Nephron (organoid): Measurements from ENCODE around the gene UBE2B.
A peak's percentile ranks its signal among the peaks of the same experiment; 100 is the strongest.

ENCODE experiments used
- H3K27ac Mint-ChIP-seq, 3 experiments: 2 replicates each; pipeline ENCODE4 v1.8.0; 2020; ENCODE audit warnings: mixed read lengths in 3 of 3, mild to moderate bottlenecking in 2 of 3, moderate library complexity in 1 of 3
- H3K27me3 Mint-ChIP-seq: 2 replicates; pipeline ENCODE4 v1.8.0; 2021; ENCODE audit warnings: low read depth, mild to moderate bottlenecking, moderate library complexity, mixed read lengths
- H3K36me3 Mint-ChIP-seq: 2 replicates; pipeline ENCODE4 v1.8.0; 2020; ENCODE audit warnings: low read depth, mixed read lengths
- H3K4me1 Mint-ChIP-seq: 2 replicates; pipeline ENCODE4 v1.8.0; 2020; ENCODE audit warnings: mixed read lengths
- H3K4me3 Mint-ChIP-seq, 3 experiments: 2 replicates each; pipeline ENCODE4 v1.8.0; 2020; ENCODE audit warnings: mild to moderate bottlenecking in 3 of 3, mixed read lengths in 3 of 3, moderate library complexity in 2 of 3
- H3K9me3 Mint-ChIP-seq: 2 replicates; pipeline ENCODE4 v1.8.0; 2020; ENCODE audit warnings: mixed read lengths
- TF ChIP-seq, protein P1 (sequence below), 3 experiments: fragments of 200-600 bp; sonication (generic); IDR thresholded peaks; one replicate each; pipeline ENCODE4 v1.5.0; 2021; ENCODE audit warnings: antibody characterized with exemption in 3 of 3; ENCODE audit not compliant: unreplicated experiment in 3 of 3

UBE2B gene

DNA sequence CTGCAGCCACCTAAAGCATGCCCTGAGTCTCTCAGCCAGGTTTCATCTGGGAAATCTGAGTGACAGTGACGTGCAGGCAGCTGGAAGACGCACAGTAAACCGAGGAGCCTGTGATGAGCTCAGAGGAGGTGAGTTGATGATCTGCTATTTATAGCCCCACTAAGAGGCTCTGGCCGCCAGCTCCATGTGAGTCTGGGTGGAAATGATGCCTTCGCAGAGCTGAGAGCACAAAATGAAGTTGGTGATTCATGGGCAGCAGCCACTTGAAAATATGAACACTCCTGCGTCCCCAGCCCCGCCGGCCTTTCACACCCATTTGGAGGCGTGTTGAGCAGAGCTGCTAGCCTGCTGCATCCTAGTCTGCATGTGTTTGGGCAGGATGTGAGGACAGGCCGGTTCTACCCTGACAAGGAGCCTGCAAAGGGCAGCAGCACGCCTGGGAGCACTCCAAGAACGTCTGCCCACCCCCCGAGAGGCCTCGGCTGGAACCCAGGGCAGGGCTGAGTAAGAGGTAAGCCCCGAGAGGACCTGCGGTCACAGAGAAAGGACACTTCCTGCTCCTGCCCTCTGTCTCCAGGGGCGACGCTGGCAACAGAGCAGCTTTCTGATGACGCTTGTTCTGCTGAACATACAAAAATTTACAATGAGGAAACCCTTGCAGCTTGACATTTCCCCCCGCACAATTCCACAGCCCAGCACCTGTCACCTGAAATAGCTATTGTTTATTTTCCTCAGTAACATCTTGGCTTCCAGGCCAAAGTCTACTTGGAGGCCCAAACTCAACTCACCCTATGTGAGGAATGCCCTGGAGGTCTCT is 65.4 kb downstream of the UBE2B start:
- H3K4me3 Mint-ChIP-seq = no peak overlapping the region
- H3K27me3 Mint-ChIP-seq = peaks cover 20% of the 10 kb centered on the region
- peak overlapping the region; percentile 35 to 66 (median 44) for H3K27ac Mint-ChIP-seq
- no peaks in the 10 kb centered on the region for H3K9me3 Mint-ChIP-seq
- no peaks in the 10 kb centered on the region for H3K36me3 Mint-ChIP-seq
- TF ChIP-seq, protein P1, sequence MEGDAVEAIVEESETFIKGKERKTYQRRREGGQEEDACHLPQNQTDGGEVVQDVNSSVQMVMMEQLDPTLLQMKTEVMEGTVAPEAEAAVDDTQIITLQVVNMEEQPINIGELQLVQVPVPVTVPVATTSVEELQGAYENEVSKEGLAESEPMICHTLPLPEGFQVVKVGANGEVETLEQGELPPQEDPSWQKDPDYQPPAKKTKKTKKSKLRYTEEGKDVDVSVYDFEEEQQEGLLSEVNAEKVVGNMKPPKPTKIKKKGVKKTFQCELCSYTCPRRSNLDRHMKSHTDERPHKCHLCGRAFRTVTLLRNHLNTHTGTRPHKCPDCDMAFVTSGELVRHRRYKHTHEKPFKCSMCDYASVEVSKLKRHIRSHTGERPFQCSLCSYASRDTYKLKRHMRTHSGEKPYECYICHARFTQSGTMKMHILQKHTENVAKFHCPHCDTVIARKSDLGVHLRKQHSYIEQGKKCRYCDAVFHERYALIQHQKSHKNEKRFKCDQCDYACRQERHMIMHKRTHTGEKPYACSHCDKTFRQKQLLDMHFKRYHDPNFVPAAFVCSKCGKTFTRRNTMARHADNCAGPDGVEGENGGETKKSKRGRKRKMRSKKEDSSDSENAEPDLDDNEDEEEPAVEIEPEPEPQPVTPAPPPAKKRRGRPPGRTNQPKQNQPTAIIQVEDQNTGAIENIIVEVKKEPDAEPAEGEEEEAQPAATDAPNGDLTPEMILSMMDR (IDR thresholded peaks at IDR 0.05; ENCODE audit: unreplicated experiment in 3 of 3) = no peak
- peaks cover 32% of the 10 kb centered on the region for H3K4me1 Mint-ChIP-seq

DNA sequence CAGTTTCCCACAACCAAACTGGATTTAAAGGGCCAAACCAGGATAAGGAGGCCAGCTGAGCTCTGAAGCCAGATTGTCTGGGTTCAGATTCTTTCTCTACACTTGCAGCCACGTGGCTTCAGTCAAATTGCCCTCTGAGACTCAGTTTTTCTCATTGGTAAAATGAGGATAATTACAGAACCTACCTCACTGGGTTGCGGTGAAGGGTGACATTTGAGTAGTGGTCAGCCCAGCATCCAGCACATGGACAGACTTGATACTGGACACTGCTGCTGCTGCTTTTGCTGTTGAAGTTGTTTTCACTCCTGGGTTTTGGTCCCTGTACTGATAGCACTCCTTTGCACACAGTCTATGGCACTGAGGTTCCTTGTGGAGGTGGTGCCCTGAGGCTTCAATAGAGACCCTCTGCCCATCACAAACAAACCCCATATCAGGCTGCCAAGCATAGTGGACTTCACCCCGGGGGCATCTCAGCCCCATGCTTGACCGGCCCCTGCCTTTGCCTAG is 66.0 kb downstream of the UBE2B start:
- H3K27ac Mint-ChIP-seq = peak overlapping the region; percentile 35 to 66 (median 44)
- TF ChIP-seq, protein P1 (IDR thresholded peaks at IDR 0.05; ENCODE audit: unreplicated experiment in 3 of 3) = no peak
- no peaks in the 10 kb centered on the region for H3K36me3 Mint-ChIP-seq
- H3K9me3 Mint-ChIP-seq = no peaks in the 10 kb centered on the region
- H3K4me3 Mint-ChIP-seq = no peak overlapping the region
- peaks cover 32% of the 10 kb centered on the region for H3K4me1 Mint-ChIP-seq
- peaks cover 20% of the 10 kb centered on the region for H3K27me3 Mint-ChIP-seq

- TF ChIP-seq, protein P1 (IDR thresholded peaks at IDR 0.05; ENCODE audit: unreplicated experiment in 3 of 3) = no peak
- peak overlapping the region in 2 of 3 experiments; percentile 14 to 76 for H3K27ac Mint-ChIP-seq
These were observed 66.6 kb downstream of the UBE2B start for GRCh38 chr5:134437847-134438581.

GRCh38 chr5:134438721-134439123 is 67.4 kb downstream of the UBE2B start:
- H3K36me3 Mint-ChIP-seq = no peaks in the 10 kb centered on the region
- peaks cover 31% of the 10 kb centered on the region for H3K4me1 Mint-ChIP-seq
- TF ChIP-seq, protein P1 (IDR thresholded peaks at IDR 0.05; ENCODE audit: unreplicated experiment in 3 of 3) = no peak
- H3K27ac Mint-ChIP-seq = peak overlapping the region in 2 of 3 experiments; percentile 76 to 89
- H3K9me3 Mint-ChIP-seq = no peaks in the 10 kb centered on the region
- peaks cover 19% of the 10 kb centered on the region for H3K27me3 Mint-ChIP-seq
- H3K4me3 Mint-ChIP-seq = no peak overlapping the region

More at GRCh38 chr5:134437847-134438581, 66.6 kb downstream of the UBE2B start:
- Mint-ChIP-seq H3K9me3 (no peaks in the 10 kb centered on the region), H3K4me1 (peaks cover 32% of the 10 kb centered on the region), H3K27me3 (peaks cover 20% of the 10 kb centered on the region), H3K4me3 (no peak overlapping the region), H3K36me3 (no peaks in the 10 kb centered on the region)

DNA sequence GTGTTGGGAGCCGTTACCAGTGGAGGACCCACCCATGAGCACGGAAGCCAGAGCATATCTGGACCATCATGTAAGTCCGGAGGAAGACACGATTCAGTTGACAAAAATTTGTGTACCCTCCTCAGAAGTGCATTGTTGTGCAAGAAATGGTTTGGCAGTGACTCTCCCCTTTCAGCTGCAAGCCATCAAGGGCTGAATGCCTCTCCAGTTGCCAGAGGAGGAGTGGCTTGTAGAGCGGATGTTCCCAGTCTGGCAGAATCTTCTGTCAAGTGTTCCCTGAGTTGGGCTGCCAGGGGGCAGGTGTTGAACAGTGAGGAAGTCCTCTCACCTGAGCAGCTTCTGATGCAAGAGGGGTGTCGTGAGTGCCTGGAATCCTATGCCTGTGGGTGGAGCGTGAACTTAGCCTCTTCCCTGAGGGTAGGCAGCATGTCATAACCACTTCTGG is 67.9 kb downstream of the UBE2B start:
- Mint-ChIP-seq H3K4me1 (peaks cover 28% of the 10 kb centered on the region), H3K27me3 (peaks cover 15% of the 10 kb centered on the region), H3K4me3 (peak overlapping the region in 1 of 3 experiments; percentile 40), H3K9me3 (no peaks in the 10 kb centered on the region), H3K27ac (peak overlapping the region in 2 of 3 experiments; percentile 76 to 89), H3K36me3 (no peaks in the 10 kb centered on the region)
- TF ChIP-seq, protein P1 (IDR thresholded peaks at IDR 0.05; ENCODE audit: unreplicated experiment in 3 of 3) = no peak
